GM12878 (cell line): ENCODE results near the gene SCT. TPM values are rescaled to one million over a fixed set of nuclear protein-coding genes. Genes with fewer than 3 reads are reported as not detected.
A peak's percentile ranks its signal among the peaks of the same experiment; 100 is the strongest.

Experiments used
- ATAC-seq: fragments of 200-7000 bp; cut with Tn5 transposase; 3 replicates; pipeline ENCODE4 v1.9.1; 2020; ENCODE audit warnings: mild to moderate bottlenecking, moderate library complexity
- BruUV-seq: library from RNA; stranded (reverse); fragments of 400-500 nt; replicated peaks from 2 replicates; lab custom pipeline; 2021; lab: Mats Ljungman, UMichigan
- CTCF ChIA-PET: fragments of 300-600 bp; sonication (Branson Sonifier 250); formaldehyde crosslinking; extraction: SDS; loops from one replicate; lab custom pipeline; 2021; ENCODE audit warnings: inconsistent platforms; lab: Yijun Ruan, JAX
- POLR2A ChIA-PET: fragments of 350-600 bp; formaldehyde crosslinking; extraction: SDS; loops from one replicate; lab custom pipeline; 2021; ENCODE audit warnings: inconsistent platforms; lab: Charles Lee
- RAD21 ChIA-PET: fragments of 300-600 bp; sonication (Branson Sonifier 250); formaldehyde crosslinking; loops from one replicate; lab custom pipeline; 2023; ENCODE audit warnings: antibody characterized with exemption; ENCODE audit not compliant: unreplicated experiment; lab: Charles Lee
- SMC1A ChIA-PET: fragments of 300-600 bp; sonication (Branson Sonifier 250); formaldehyde crosslinking; loops from one replicate; lab custom pipeline; 2023; ENCODE audit not compliant: unreplicated experiment, uncharacterized antibody; lab: Charles Lee
- DNase-seq: peaks from one replicate; pipeline ENCODE4 v3.0.0-alpha.2; 2011; ENCODE audit warnings: low read depth, low spot score
- FAIRE-seq: peaks from 3 replicates; lab custom pipeline; 2011; peaks lifted over from hg19 to GRCh38; lab: Jason Lieb, UNC
- H2AFZ ChIP-seq: 2 replicates; pipeline ENCODE4 v1.6.0; 2011; ENCODE audit warnings: low read depth, low read length, control low read depth; ENCODE audit not compliant: control insufficient read depth
- H3K27ac ChIP-seq: 2 replicates; pipeline ENCODE4 v1.5.1; 2011; ENCODE audit warnings: control low read depth; ENCODE audit not compliant: control insufficient read depth, insufficient read depth
- H3K27me3 ChIP-seq, 2 experiments: replicated peaks in 1 of 2; 2 replicates each; pipeline versions ENCODE4 v1.6.0 to v1.6.1; 2011; ENCODE audit warnings: low read length in 1 of 2; ENCODE audit not compliant: control insufficient read depth in 2 of 2, insufficient read depth in 2 of 2
- H3K36me3 ChIP-seq, 2 experiments: 2 replicates each; pipeline ENCODE4 v1.5.1; 2011; ENCODE audit warnings: low read length in 1 of 2; ENCODE audit not compliant: control insufficient read depth in 2 of 2, insufficient read depth in 2 of 2
- H3K4me1 ChIP-seq: 2 replicates; pipeline ENCODE4 v1.6.1; 2011; ENCODE audit warnings: mild to moderate bottlenecking, low read length, moderate library complexity, mixed read lengths; ENCODE audit not compliant: control insufficient read depth, insufficient read depth
- H3K4me2 ChIP-seq: 2 replicates; pipeline ENCODE4 v1.6.0; 2011; ENCODE audit warnings: control low read depth; ENCODE audit not compliant: control insufficient read depth, insufficient read depth
- H3K4me3 ChIP-seq: fragments of 200-600 bp; sonication (generic); 2 replicates; pipeline ENCODE4 v1.5.1; 2016
- H3K79me2 ChIP-seq: 2 replicates; pipeline ENCODE4 v1.6.0; 2011; ENCODE audit warnings: low read length; ENCODE audit not compliant: control insufficient read depth, insufficient read depth
- H3K9ac ChIP-seq: 2 replicates; pipeline ENCODE4 v1.8.0; 2011; ENCODE audit warnings: low read length, control low read depth, mixed read lengths; ENCODE audit not compliant: control insufficient read depth, insufficient read depth
- H3K9me3 ChIP-seq: replicated peaks from 3 replicates; pipeline ENCODE4 v1.5.1; 2011; ENCODE audit warnings: mild to moderate bottlenecking, low read length; ENCODE audit not compliant: control insufficient read depth, insufficient read depth
- H4K20me1 ChIP-seq: 2 replicates; pipeline ENCODE4 v1.6.0; 2011; ENCODE audit not compliant: control insufficient read depth, insufficient read depth
- ASH2L ChIP-seq: fragments of 300-600, 200-600 bp; sonication (generic); IDR thresholded peaks from 2 replicates; pipeline ENCODE4 v1.6.1; 2017; ENCODE audit warnings: low read depth, mild to moderate bottlenecking, borderline replicate concordance
- MXI1 ChIP-seq: fragments of 150-350 bp; IDR thresholded peaks from 2 replicates; pipeline ENCODE4 v1.6.1; 2011; ENCODE audit warnings: low read depth, mild to moderate bottlenecking, inconsistent platforms, low read length, improper control_type of control experiment
- NR2C2 ChIP-seq: IDR thresholded peaks from 2 replicates; pipeline ENCODE4 v1.6.1; 2011; ENCODE audit warnings: borderline replicate concordance, low read depth; ENCODE audit not compliant: control insufficient read depth, insufficient read length
- ZNF622 ChIP-seq: fragments of 450-650 bp; IDR thresholded peaks from 2 replicates; pipeline ENCODE4 v1.6.1; 2017; ENCODE audit warnings: mild to moderate bottlenecking, inconsistent platforms
- ZSCAN29 ChIP-seq: fragments of 450-650 bp; IDR thresholded peaks from 2 replicates; pipeline ENCODE4 v1.6.1; 2017; ENCODE audit warnings: mild to moderate bottlenecking, moderate library complexity
- WGBS: methylation state at CpG from one replicate; pipeline ENCODE4 v1.1.6; 2016; ENCODE audit warnings: low lambda C conversion rate; ENCODE audit not compliant: insufficient replicate concordance, insufficient coverage; ENCODE audit errors: missing lambda C conversion rate; 5-methylcytosine and 5-hydroxymethylcytosine counted together
- in situ Hi-C: fragments of 300-500 bp; cut with MboI; formaldehyde crosslinking; loops from 9 replicates; pipeline ENCODE4 v1.14.3; 2018; ENCODE audit warnings: mixed read lengths
- intact Hi-C: fragments of 100-400 bp; cut with micrococcal nuclease; formaldehyde crosslinking; loops from one replicate; pipeline ENCODE4 v1.14.2; 2022; ENCODE audit not compliant: unreplicated experiment
- polyA plus RNA-seq, 11 experiments: library from polyadenylated mRNA; depleted of rRNA in 4 of 11; unstranded in 6 of 11; stranded (reverse) in 5 of 11; fragments of >200 nt; fragmentation: Nextera tagmentation in 4 of 11; fragmentation: Illumina TruSeq in 1 of 11; extraction: Ambion mirVana in 4 of 11; extraction: Trizol in 1 of 11; gene quantifications; 1 replicate in 1 of 11; 2 replicates in 10 of 11; pipeline versions ENCODE4 v1.2.1 to v1.2.3, GENCODE V29; 2011 to 2016; ENCODE audit warnings: inconsistent platforms in 2 of 11, missing spikeins in 2 of 11, low read depth in 1 of 11
- total RNA-seq, 4 experiments: library from RNA; depleted of rRNA in 3 of 4; stranded (reverse); fragments of >200 nt in 3 of 4; fragmentation: Illumina TruSeq in 1 of 4; extraction: Trizol in 1 of 4; gene quantifications; 2 replicates each; pipeline versions ENCODE4 v1.2.1 to v1.2.3, GENCODE V29; 2013 to 2021

Gene SCT
- total and polyA plus RNA-seq, 10 of the 15 experiments (the other 5 are each of a cell fraction or from before 2014, with no cell fraction given), result not detected

GRCh38 chr11:579830-580601, 47.0 kb downstream of the SCT start:
- ATAC-seq (no peak), DNase-seq (no peak), FAIRE-seq (no peak)
- Histone ChIP-seq H4K20me1 (peaks cover 28% of the 10 kb centered on the region), H2AFZ (no peak overlapping the region), H3K27me3 (peaks cover 0 to under 1% of the 10 kb centered on the region in 2 experiments; a peak in 1 of 4 replicates), H3K36me3 (peaks cover 9 to 16% of the 10 kb centered on the region in 2 experiments), H3K9me3 (no peaks in the 10 kb centered on the region), H3K4me2 (peak overlapping the region; percentile 64; the same call in 1 of the 2 replicates), H3K79me2 (peaks cover 53% of the 10 kb centered on the region), H3K27ac (no peak overlapping the region), H3K4me1 (peaks cover 15% of the 10 kb centered on the region), H3K9ac (no peak overlapping the region; the same call in 1 of the 2 replicates), H3K4me3 (peak overlapping the region; percentile 11; the same call in 1 of the 2 replicates)
- ChIA-PET SMC1A (no interaction called here), POLR2A (no interaction called here), CTCF (no interaction called here), RAD21 (no interaction called here)
- in situ Hi-C loops (no loop called here), intact Hi-C loops (no loop called here)
- BruUV-seq, result no TSS peak
- TF ChIP-seq NR2C2 (no peak), ZNF622 (no peak), ASH2L (no peak), ZSCAN29 (no peak), MXI1 (no peak)
- 90% methylated on average over 20 of the region's 20 CpGs for WGBS
